NT2/D1 (cell line): ENCODE data around the gene STK17B.

ENCODE experiments used
- SUZ12 ChIP-seq: IDR thresholded peaks from 2 replicates; pipeline ENCODE4 v1.6.1; 2011; ENCODE audit not compliant: insufficient read length, insufficient read depth; ENCODE audit errors: extremely low read depth
- YY1 ChIP-seq: IDR thresholded peaks from 2 replicates; pipeline ENCODE4 v1.6.1; 2011; ENCODE audit not compliant: insufficient read length, insufficient read depth
- ZNF274 ChIP-seq: IDR thresholded peaks from 2 replicates; pipeline ENCODE4 v1.6.1; 2011; ENCODE audit warnings: mild to moderate bottlenecking, low read depth, low read length

DNA sequence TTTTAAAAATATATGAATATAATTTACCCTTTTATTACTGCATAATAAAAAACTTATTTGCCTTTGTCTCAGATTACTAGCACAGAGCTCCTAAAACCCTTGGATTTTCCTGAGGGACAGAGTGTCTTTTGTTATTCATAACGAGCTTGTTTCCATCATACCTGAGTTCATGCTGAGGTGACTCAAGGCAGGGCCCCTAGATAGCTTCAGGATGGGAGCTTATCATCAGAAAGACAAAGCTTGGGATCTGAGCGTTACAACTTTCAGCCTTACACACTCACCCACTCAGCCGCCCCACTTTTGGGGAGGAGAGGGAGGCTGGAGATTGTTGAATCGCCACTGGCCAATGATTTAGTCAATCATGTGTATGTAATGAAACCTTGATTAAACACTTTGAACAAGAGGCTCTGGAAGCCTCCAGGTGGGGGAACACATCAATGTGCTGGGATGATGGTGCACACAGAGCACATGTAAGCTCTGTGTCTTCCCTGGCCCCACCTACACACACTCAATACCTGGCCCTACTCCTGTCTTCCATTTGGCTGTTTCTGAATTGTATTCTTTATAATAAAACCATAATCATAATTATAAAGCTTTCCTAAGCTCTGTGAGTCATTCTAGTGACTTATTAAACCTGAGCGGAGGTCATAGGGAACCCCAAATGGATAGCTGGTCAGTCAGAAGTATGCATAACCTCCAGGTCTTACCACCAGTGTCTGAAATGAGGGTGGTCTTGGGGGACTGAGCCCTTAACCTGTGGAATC, 74.2 kb downstream of the STK17B start:
- TF ChIP-seq YY1 (no peak), ZNF274 (no peak), SUZ12 (no peak)
